Epithelial cell of esophagus (primary cell): ENCODE data around the gene LRMDA.
"Not testable (repeated sequence)": the region's sequence is repeated elsewhere in the genome, so short reads cannot be mapped to it uniquely, and the experiment has no call there.

ENCODE experiments used
- DNase-seq: peaks from one replicate; pipeline ENCODE4 v3.0.0; 2010; ENCODE audit warnings: low read depth
- H3K4me3 ChIP-seq: 2 replicates; pipeline ENCODE4 v1.5.1; 2011; ENCODE audit warnings: mild to moderate bottlenecking, low read length, control low read depth
- TF ChIP-seq, protein P1 (sequence below): IDR thresholded peaks from 2 replicates; pipeline ENCODE4 v1.5.1; 2011; ENCODE audit warnings: low read depth, mild to moderate bottlenecking, low read length, control low read depth, inconsistent platforms; ENCODE audit not compliant: insufficient read depth; ENCODE audit errors: missing control alignments

LRMDA gene

DNA sequence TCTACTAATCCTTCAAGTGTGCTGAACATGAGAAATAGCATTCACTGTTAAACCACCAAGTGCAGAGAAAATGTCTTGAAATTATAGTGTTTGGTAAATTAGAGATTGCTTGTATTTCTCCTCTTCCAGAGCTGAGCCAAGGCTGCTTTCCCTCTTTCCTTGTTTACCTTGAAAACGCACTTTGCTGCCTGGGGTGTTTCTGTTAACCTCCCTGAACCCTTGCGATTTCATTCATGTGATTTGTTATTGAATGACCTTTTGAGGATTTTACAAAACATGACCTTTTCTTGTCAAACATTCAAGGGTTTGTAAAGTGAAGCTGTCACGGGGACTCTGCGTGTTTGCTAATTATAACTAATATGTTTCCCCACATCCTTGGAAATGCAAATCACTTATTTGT lies 169.4 kb downstream of the LRMDA start:
- TF ChIP-seq, protein P1, sequence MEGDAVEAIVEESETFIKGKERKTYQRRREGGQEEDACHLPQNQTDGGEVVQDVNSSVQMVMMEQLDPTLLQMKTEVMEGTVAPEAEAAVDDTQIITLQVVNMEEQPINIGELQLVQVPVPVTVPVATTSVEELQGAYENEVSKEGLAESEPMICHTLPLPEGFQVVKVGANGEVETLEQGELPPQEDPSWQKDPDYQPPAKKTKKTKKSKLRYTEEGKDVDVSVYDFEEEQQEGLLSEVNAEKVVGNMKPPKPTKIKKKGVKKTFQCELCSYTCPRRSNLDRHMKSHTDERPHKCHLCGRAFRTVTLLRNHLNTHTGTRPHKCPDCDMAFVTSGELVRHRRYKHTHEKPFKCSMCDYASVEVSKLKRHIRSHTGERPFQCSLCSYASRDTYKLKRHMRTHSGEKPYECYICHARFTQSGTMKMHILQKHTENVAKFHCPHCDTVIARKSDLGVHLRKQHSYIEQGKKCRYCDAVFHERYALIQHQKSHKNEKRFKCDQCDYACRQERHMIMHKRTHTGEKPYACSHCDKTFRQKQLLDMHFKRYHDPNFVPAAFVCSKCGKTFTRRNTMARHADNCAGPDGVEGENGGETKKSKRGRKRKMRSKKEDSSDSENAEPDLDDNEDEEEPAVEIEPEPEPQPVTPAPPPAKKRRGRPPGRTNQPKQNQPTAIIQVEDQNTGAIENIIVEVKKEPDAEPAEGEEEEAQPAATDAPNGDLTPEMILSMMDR, result no peak
- no peak for DNase-seq
- no peak overlapping the region for H3K4me3 ChIP-seq

DNA sequence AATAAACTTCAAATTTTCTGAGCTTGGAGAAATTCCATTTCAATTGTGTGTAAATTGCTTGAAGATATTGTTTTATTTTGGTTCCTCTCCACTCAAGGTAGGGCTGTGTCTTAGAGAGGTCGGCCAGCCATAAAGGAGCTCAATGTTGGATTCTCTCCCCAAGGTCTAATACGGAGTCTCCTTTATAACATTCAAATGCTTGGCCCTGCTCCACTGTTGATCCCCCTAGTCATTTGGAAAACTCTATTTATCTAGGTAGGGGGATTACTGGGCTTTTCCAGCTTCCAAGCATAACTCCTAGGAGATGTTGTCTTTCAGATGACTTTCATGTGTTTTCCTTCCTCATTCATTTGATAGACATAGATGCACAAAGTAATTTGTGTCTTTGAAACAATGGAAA lies 170.9 kb downstream of the LRMDA start:
- TF ChIP-seq, protein P1, result no peak
- DNase-seq, result no peak
- no peak overlapping the region for H3K4me3 ChIP-seq

DNA sequence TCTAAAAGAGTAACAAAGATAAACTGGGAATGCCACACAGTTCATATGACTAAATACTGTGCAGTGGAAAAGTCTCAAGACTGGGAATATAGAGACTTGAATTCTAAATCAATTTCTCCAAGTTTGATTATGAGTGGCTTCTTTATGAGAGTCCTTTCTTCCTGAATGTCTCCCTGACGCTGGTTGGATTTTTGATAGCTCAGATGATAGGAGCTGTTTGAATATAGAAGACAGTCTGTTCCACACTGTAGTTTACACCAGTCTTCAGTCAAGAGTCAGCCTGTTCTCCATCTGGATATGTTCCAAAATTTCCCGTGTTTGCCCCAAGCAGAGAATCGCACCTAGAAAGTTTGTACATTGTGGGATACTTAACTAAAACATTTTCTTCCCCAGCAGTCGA lies 173.7 kb downstream of the LRMDA start:
- no peak overlapping the region for H3K4me3 ChIP-seq
- no peak for DNase-seq
- TF ChIP-seq, protein P1, result no peak

DNA sequence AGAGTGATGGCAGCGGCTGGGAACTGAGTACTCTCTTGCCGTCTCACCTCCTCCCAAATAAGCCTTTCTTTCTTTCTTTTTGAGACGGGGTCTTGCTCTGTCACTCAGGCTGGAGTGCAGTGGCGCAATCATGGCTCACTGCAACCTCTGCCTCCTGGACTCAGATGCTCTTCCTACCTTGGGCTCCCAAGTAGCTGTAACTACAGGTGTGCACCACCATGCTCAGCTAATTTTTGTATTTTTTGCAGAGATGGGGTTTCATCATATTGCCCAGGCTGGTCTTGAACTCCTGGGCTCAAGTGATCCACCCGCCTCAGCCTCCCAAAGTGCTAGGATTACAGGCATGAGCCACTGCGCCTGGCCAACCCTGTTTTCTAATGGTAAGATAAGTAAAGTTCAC lies 174.4 kb downstream of the LRMDA start:
- not testable (repeated sequence) for H3K4me3 ChIP-seq, DNase-seq

DNA sequence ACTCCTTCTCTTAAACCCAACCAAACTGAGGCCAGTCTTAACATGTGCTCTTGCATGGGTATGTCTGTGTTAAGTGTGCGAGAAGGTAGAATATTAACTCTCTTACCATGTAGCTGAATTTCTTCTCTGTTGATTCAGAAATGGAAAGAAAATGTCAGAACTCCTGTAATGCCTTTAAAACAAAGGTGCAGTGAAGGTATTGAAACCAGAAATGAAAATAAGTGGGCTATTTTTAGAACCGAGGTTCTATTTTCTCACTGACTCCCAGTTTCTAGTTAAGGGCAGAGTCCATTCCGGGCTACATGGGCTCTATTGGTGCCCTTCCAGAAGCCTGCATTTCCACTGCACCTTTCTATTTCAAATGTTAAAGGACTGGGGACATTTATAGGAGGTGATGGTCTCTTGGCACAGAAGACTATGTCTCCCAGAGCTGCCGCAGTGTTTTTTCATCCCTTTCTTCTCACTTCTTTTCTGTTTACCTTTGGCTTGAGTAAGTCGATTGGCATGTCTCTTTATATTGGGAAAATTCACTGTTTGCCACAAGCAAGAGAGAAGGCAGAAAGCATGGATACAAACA lies 174.9 kb downstream of the LRMDA start:
- no peak for DNase-seq
- no peak overlapping the region for H3K4me3 ChIP-seq
- TF ChIP-seq, protein P1, result no peak

DNA sequence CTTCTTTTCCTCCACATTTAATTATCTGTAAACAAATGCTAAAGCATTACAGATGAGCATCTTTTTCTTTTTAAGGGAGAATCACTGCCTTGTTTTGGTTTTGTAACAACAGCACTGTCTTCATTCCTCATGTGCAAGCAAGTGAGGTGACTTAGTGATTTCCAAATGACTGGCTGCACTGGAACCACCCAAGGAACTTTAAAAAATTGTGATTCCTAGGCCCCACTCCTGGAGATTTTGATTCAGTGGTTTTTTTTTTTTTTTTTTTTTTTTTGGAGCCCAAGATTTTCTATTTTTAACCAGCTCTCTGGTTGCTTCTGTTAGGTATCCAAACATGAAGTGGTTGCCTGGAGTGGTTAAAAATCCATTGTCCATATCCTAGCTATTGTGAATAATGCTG lies 176.2 kb downstream of the LRMDA start:
- DNase-seq, result no peak
- TF ChIP-seq, protein P1, result no peak
- no peak overlapping the region for H3K4me3 ChIP-seq

DNA sequence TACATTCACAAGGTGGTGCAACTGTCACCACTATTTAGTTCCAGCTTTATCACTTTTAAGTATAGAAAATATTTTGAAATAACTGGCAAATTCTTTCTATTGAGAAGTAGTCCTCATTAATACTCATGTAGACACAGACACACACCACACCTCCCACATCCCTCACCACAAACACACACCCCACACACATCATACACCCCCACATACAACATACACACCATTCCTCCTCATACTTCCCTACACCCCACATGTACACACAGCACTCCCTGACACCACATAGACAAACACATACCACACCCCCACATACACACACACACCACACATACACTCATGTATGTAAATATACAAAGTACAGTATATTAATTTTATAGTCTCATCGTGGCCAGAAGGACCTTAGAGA lies 178.8 kb downstream of the LRMDA start:
- TF ChIP-seq, protein P1, result no peak
- DNase-seq, result no peak

More for the DNA sequence above, 178.8 kb downstream of the LRMDA start:
- no peak overlapping the region for H3K4me3 ChIP-seq
